ENCODE measurements around the gene RNF112. TPM values are rescaled to one million over a fixed set of nuclear protein-coding genes. Genes with fewer than 3 reads are reported as not detected.

The RNF112 gene
- polyA plus RNA-seq, 1 donor from 2014 or later: 33.3 TPM

DNA sequence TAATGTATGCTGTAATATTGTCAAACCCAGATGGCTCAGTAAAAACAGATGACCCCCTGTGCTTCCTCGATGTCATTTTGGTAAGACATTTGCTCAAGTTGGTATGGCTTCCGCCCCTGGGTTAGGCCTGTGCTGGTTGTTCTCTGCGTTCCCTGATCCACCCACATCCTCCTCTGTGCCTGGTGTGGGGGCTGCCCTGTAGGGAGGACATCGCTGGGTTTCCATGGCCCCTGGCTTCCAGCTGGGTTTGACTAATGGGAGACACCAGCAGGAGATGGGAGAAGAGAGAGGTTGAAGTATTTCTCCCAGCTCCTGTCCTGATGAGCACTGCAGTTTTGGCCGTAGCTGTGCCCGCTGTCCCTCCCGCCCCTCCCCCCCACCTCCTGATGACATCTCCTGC lies 19.6 kb upstream of the RNF112 start:
- Histone ChIP-seq H3F3A (ENCODE audit: insufficient read depth, low read length, poor library complexity, severe bottlenecking) (no peaks in the 10 kb centered on the region), H3K9me3 (ENCODE audit: low read length) (no peaks in the 10 kb centered on the region), H3K79me2 (replicated peaks; ENCODE audit: insufficient read depth, low read length) (no peaks in the 10 kb centered on the region), H3K27me3 (ENCODE audit: insufficient read depth, low read depth, low read length) (no peaks in the 10 kb centered on the region), H3K9me2 (ENCODE audit: insufficient read depth, low read length) (no peaks in the 10 kb centered on the region), H3K9ac (ENCODE audit: low read length) (no peak overlapping the region), H3K4me3 (ENCODE audit: low read length) (no peak overlapping the region), H2AFZ (ENCODE audit: low read depth, low read length) (no peak overlapping the region), H3K4me2 (ENCODE audit: low read length) (no peak overlapping the region), H4K20me1 (ENCODE audit: insufficient read depth) (no peaks in the 10 kb centered on the region), H3K36me3 (ENCODE audit: insufficient read depth, low read length) (no peaks in the 10 kb centered on the region), H3K27ac (ENCODE audit: low read length) (no peak overlapping the region)
- no peak for TF ChIP-seq RAD21 (conservative IDR thresholded peaks at IDR 0.05)
- TF ChIP-seq, protein P1, sequence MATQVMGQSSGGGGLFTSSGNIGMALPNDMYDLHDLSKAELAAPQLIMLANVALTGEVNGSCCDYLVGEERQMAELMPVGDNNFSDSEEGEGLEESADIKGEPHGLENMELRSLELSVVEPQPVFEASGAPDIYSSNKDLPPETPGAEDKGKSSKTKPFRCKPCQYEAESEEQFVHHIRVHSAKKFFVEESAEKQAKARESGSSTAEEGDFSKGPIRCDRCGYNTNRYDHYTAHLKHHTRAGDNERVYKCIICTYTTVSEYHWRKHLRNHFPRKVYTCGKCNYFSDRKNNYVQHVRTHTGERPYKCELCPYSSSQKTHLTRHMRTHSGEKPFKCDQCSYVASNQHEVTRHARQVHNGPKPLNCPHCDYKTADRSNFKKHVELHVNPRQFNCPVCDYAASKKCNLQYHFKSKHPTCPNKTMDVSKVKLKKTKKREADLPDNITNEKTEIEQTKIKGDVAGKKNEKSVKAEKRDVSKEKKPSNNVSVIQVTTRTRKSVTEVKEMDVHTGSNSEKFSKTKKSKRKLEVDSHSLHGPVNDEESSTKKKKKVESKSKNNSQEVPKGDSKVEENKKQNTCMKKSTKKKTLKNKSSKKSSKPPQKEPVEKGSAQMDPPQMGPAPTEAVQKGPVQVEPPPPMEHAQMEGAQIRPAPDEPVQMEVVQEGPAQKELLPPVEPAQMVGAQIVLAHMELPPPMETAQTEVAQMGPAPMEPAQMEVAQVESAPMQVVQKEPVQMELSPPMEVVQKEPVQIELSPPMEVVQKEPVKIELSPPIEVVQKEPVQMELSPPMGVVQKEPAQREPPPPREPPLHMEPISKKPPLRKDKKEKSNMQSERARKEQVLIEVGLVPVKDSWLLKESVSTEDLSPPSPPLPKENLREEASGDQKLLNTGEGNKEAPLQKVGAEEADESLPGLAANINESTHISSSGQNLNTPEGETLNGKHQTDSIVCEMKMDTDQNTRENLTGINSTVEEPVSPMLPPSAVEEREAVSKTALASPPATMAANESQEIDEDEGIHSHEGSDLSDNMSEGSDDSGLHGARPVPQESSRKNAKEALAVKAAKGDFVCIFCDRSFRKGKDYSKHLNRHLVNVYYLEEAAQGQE (IDR thresholded peaks at IDR 0.05; ENCODE audit: borderline replicate concordance): no peak
- no peak for TF ChIP-seq TAF1 (IDR thresholded peaks at IDR 0.05; ENCODE audit: low read depth)
- TF ChIP-seq EP300 (conservative IDR thresholded peaks at IDR 0.05; ENCODE audit: poor library complexity, severe bottlenecking): no peak
- no peak for TF ChIP-seq SMC3 (conservative IDR thresholded peaks at IDR 0.05; ENCODE audit: poor library complexity)
- no peak for TF ChIP-seq EZH2 (IDR thresholded peaks at IDR 0.05; ENCODE audit: borderline replicate concordance, insufficient read depth, low read length, poor library complexity, severe bottlenecking)
- no peak for TF ChIP-seq MXI1 (conservative IDR thresholded peaks at IDR 0.05; ENCODE audit: poor library complexity, severe bottlenecking)
- TF ChIP-seq, protein P2, sequence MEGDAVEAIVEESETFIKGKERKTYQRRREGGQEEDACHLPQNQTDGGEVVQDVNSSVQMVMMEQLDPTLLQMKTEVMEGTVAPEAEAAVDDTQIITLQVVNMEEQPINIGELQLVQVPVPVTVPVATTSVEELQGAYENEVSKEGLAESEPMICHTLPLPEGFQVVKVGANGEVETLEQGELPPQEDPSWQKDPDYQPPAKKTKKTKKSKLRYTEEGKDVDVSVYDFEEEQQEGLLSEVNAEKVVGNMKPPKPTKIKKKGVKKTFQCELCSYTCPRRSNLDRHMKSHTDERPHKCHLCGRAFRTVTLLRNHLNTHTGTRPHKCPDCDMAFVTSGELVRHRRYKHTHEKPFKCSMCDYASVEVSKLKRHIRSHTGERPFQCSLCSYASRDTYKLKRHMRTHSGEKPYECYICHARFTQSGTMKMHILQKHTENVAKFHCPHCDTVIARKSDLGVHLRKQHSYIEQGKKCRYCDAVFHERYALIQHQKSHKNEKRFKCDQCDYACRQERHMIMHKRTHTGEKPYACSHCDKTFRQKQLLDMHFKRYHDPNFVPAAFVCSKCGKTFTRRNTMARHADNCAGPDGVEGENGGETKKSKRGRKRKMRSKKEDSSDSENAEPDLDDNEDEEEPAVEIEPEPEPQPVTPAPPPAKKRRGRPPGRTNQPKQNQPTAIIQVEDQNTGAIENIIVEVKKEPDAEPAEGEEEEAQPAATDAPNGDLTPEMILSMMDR (IDR thresholded peaks at IDR 0.05; ENCODE audit: poor library complexity, severe bottlenecking): no peak
- TF ChIP-seq POLR2AphosphoS5 (IDR thresholded peaks at IDR 0.05): no peak

DNA sequence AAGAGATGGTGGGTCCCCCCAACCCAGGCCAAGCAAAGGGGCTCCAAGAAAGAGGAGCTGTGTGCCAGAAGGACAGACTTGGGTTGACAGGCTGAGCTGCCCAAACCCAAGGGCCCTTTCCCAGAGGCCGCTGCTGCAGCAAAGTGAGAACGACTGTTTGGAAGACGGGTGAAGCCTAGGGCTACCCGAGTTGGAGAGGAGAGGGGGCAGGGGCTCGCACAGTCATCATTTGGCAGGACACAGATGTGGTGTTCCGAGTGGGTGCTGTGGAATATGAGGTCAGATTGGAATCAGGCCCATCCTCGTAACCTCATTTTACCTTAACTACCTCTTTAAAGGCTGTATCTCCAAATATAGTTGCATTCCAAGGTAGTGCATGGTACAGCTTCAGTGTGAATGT lies 18.7 kb upstream of the RNF112 start:
- Histone ChIP-seq H3F3A (ENCODE audit: insufficient read depth, low read length, poor library complexity, severe bottlenecking) (no peaks in the 10 kb centered on the region), H4K20me1 (ENCODE audit: insufficient read depth) (no peaks in the 10 kb centered on the region), H3K4me2 (ENCODE audit: low read length) (no peak overlapping the region), H2AFZ (ENCODE audit: low read depth, low read length) (no peak overlapping the region), H3K9ac (ENCODE audit: low read length) (no peak overlapping the region), H3K36me3 (ENCODE audit: insufficient read depth, low read length) (no peaks in the 10 kb centered on the region), H3K4me3 (ENCODE audit: low read length) (no peak overlapping the region), H3K79me2 (replicated peaks; ENCODE audit: insufficient read depth, low read length) (no peaks in the 10 kb centered on the region), H3K27me3 (ENCODE audit: insufficient read depth, low read depth, low read length) (no peaks in the 10 kb centered on the region), H3K27ac (ENCODE audit: low read length) (no peak overlapping the region), H3K9me2 (ENCODE audit: insufficient read depth, low read length) (no peaks in the 10 kb centered on the region), H3K9me3 (ENCODE audit: low read length) (no peaks in the 10 kb centered on the region)
- TF ChIP-seq POLR2AphosphoS5 (IDR thresholded peaks at IDR 0.05) (no peak), TAF1 (IDR thresholded peaks at IDR 0.05; ENCODE audit: low read depth) (no peak), EP300 (conservative IDR thresholded peaks at IDR 0.05; ENCODE audit: poor library complexity, severe bottlenecking) (no peak), RAD21 (conservative IDR thresholded peaks at IDR 0.05) (no peak), SMC3 (conservative IDR thresholded peaks at IDR 0.05; ENCODE audit: poor library complexity) (no peak), EZH2 (IDR thresholded peaks at IDR 0.05; ENCODE audit: borderline replicate concordance, insufficient read depth, low read length, poor library complexity, severe bottlenecking) (no peak), MXI1 (conservative IDR thresholded peaks at IDR 0.05; ENCODE audit: poor library complexity, severe bottlenecking) (no peak)
- TF ChIP-seq, protein P1 (IDR thresholded peaks at IDR 0.05; ENCODE audit: borderline replicate concordance): no peak
- TF ChIP-seq, protein P2 (IDR thresholded peaks at IDR 0.05; ENCODE audit: poor library complexity, severe bottlenecking): no peak

Data from neural cell (in vitro differentiated cells).